ENCODE measurements around the gene C6orf136.

GRCh38 chr6:30700340-30700739 lies 53.4 kb downstream of the C6orf136 start:
- no peak for TF ChIP-seq CTCF (IDR thresholded peaks at IDR 0.05)
- TF ChIP-seq POLR2A (IDR thresholded peaks at IDR 0.05): no peak

Data from thyroid gland (tissue), 4 donors.